IPS-18a (cell line): ENCODE data around the gene MRPL50.

Experiments
- H3K27ac ChIP-seq: one replicate; pipeline ENCODE4 v1.5.1; 2013; ENCODE audit warnings: low read length
- H3K27me3 ChIP-seq: one replicate; pipeline ENCODE4 v1.6.1; 2013; ENCODE audit warnings: mild to moderate bottlenecking, low read length; ENCODE audit not compliant: control insufficient read depth, insufficient read depth
- H3K36me3 ChIP-seq: one replicate; pipeline ENCODE4 v1.6.1; 2013; ENCODE audit warnings: low read depth, low read length; ENCODE audit not compliant: control insufficient read depth
- H3K4me1 ChIP-seq: one replicate; pipeline ENCODE4 v1.6.1; 2013; ENCODE audit warnings: low read depth, low read length; ENCODE audit not compliant: control insufficient read depth
- H3K4me3 ChIP-seq: one replicate; pipeline ENCODE4 v1.5.1; 2013; ENCODE audit warnings: low read length
- H3K9ac ChIP-seq: one replicate; pipeline ENCODE4 v1.6.1; 2013; ENCODE audit warnings: mild to moderate bottlenecking, low read length, moderate library complexity
- H3K9me3 ChIP-seq: one replicate; pipeline ENCODE4 v1.6.1; 2013; ENCODE audit warnings: low read depth, low read length; ENCODE audit not compliant: control insufficient read depth

Gene MRPL50

DNA sequence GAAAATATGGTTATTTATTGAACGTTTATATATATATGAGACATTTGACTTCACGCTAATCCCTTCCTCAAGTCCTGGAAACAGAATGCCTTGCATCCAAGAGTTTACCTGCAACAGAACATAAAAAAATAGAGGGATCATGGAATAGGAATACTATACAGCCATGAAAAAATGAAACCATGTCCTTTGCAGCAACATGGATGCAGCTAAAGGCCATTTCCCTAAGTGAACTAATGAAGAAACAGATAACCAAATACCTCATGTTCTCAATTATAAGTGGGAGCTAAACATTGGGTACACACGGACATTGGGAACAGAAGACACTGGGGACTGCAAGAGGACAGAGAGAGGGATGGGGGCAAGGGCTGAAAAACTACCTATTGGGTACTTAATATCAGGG is 26.6 kb downstream of the MRPL50 start:
- Histone ChIP-seq H3K36me3 (no peaks in the 10 kb centered on the region), H3K4me3 (no peak overlapping the region), H3K9ac (no peak overlapping the region), H3K4me1 (no peaks in the 10 kb centered on the region), H3K27me3 (no peaks in the 10 kb centered on the region), H3K27ac (no peak overlapping the region), H3K9me3 (no peaks in the 10 kb centered on the region)

DNA sequence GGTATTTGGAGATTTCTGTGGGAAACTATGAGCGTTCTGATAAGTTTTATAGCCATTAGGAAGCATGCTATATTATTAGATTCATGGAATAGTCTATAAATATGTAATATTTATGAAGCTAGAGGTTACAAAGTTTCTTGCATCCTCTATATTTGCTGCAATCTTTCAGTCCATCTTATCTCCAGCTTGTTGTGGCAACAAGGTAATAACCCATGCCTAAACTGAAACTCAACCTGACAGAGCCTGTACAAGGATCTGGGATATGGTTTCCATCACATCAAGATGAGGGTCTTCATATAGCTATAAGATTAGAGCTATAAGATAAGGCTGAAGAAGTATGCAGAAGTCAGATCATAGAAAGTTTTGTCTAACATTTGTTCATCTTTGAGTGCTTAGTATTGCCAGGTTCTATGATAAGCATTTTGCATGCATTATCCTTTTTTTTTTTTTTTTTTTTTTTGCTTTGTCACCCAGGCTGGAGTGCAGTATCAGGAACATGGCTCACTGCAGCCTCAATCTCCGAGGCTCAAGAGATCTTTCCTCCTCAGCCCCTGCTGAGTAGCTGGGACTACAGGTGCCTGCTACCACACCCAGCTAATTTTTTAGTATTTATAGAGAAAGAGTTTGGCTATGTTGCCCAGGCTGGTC is 28.4 kb downstream of the MRPL50 start:
- H3K9ac ChIP-seq = no peak overlapping the region
- H3K4me1 ChIP-seq = no peaks in the 10 kb centered on the region
- no peaks in the 10 kb centered on the region for H3K9me3 ChIP-seq
- no peak overlapping the region for H3K4me3 ChIP-seq
- no peaks in the 10 kb centered on the region for H3K27me3 ChIP-seq
- no peak overlapping the region for H3K27ac ChIP-seq
- H3K36me3 ChIP-seq = no peaks in the 10 kb centered on the region

DNA sequence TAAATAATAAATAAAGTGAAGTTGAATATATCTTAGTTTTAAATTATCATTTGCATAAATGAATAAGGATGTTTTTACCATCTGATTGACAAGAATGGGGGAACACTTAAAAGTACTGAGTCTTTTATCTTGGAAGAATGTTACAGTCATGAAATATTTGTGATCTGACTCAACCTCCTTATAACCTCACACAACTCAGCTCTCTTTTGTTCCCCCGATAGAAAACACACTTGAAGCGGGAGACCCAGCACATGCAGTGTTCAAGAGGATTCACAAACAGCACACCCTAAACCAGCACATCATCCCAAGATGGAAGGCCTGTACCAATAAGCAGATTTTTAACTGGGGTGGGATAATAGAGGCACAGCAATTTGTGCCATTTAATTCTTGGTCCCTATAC is 29.1 kb downstream of the MRPL50 start:
- Histone ChIP-seq H3K27me3 (no peaks in the 10 kb centered on the region), H3K4me3 (no peak overlapping the region), H3K36me3 (no peaks in the 10 kb centered on the region), H3K4me1 (no peaks in the 10 kb centered on the region), H3K9ac (no peak overlapping the region), H3K9me3 (no peaks in the 10 kb centered on the region), H3K27ac (no peak overlapping the region)

DNA sequence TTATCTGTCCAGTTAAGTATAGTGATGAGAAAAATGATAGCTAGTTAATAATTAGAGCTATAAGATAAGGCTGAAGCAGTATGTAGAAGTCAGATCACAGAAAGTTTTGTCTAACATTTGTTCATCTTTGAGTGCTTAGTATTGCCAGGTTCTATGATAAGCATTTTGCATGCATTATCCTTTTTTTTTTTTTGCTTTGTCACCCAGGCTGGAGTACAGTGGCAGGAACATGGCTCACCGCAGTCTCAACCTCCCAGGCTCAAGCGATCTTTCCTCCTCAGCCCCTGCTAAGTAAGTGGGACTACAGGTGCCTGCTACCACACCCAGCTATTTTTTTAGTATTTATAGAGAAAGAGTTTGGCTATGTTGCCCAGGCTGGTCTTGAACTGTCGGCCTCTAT is 31.1 kb downstream of the MRPL50 start:
- H3K36me3 ChIP-seq = no peaks in the 10 kb centered on the region
- no peak overlapping the region for H3K9ac ChIP-seq
- H3K4me1 ChIP-seq = no peaks in the 10 kb centered on the region
- no peaks in the 10 kb centered on the region for H3K9me3 ChIP-seq
- H3K4me3 ChIP-seq = no peak overlapping the region
- H3K27ac ChIP-seq = no peak overlapping the region
- no peaks in the 10 kb centered on the region for H3K27me3 ChIP-seq

DNA sequence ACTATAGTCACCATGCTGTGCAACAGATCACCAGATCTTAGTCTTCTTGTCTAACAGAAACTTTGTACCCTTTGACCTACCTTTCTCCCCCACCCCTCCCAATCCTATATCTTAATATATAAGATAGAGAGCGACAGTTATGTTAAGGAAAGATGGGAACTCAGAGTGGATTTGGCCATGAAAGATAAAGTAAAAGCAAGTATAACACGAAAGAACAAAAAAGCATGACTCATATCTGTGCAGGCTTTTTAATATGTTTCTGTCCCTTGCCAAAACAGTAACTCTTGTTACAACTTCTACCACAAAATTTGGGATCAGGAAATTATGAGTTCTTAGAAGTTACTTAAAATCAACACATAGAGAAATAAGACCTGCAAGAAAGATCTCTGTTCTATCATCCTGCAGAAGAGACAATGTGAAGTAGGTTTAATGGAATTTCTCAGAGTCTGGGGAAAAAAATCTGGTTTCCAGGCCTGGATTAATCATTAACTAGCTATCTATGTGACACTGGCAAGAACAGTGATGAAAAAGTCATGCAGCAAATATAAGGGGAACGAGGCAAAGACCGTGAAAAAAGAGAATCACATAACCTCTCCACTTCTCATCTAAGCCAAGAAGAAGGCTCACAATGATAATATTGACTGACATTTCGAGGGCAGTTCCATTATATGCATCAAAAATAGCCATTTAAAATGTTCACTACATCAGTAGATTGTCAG is 32.2 kb downstream of the MRPL50 start:
- Histone ChIP-seq H3K4me3 (no peak overlapping the region), H3K4me1 (no peaks in the 10 kb centered on the region), H3K9me3 (no peaks in the 10 kb centered on the region), H3K9ac (no peak overlapping the region), H3K27ac (no peak overlapping the region), H3K27me3 (no peaks in the 10 kb centered on the region), H3K36me3 (no peaks in the 10 kb centered on the region)

DNA sequence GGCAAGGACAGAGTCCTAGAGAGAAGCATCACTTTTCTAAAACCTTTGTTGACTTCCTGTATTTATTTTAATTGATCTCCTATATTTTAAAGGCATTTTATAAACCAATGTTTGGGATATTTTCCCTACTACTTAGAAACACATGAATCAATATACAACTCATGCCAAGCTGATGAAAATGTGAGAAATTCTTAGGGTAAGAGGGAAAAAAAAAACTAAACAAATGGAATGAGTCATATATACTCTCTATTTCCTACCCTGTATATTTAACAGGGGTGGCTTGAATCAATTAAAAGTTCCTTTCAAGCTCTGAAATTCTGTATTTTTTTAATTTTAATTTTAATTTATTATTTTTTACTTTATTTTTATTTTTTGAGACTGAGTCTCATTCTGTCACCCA is 33.2 kb downstream of the MRPL50 start:
- Histone ChIP-seq H3K4me1 (no peaks in the 10 kb centered on the region), H3K9me3 (no peaks in the 10 kb centered on the region), H3K27ac (no peak overlapping the region), H3K9ac (no peak overlapping the region), H3K4me3 (no peak overlapping the region), H3K27me3 (no peaks in the 10 kb centered on the region), H3K36me3 (no peaks in the 10 kb centered on the region)

DNA sequence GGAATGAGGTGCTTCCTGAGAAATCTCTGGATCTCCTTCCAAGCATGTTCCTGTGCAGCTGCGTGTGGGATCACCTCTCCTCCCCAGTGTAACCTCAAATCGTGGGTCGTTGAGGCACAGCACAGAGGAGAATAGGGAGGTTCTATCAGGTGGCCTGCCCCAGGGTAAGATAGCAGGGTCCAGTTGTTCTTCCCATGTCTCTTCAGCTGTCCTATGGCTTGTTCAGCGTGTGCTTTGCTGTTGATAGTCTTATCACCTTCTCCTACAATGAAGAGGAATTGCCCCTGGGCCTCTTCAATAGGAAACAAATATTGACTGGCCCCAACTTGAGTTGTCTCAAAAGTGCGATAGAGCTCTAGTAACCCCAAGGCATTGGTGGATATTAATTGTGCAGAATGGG is 36.0 kb downstream of the MRPL50 start:
- Histone ChIP-seq H3K4me1 (no peaks in the 10 kb centered on the region), H3K27ac (no peak overlapping the region), H3K9ac (no peak overlapping the region), H3K9me3 (no peaks in the 10 kb centered on the region), H3K36me3 (no peaks in the 10 kb centered on the region), H3K27me3 (no peaks in the 10 kb centered on the region), H3K4me3 (no peak overlapping the region)

DNA sequence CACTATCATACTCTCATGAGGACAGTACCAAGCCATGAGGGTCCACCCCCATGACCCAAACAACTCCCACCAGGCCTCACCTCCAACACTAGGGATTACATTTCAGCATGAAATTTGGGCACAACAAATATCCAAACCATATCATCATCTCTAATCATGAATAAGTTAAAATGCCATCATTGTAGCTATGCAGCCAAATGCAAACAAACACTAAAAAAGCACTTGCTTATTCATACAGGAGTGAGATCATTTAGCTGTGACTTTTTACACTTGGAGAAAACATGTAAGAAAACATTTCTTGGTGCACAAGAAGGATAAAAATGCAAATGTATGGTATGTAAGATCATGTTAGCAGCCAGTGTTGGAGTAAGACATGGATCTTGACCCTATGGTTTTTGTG is 37.8 kb downstream of the MRPL50 start:
- Histone ChIP-seq H3K27ac (no peak overlapping the region), H3K36me3 (no peaks in the 10 kb centered on the region), H3K4me3 (no peak overlapping the region), H3K9me3 (no peaks in the 10 kb centered on the region), H3K4me1 (no peaks in the 10 kb centered on the region), H3K9ac (no peak overlapping the region), H3K27me3 (no peaks in the 10 kb centered on the region)

DNA sequence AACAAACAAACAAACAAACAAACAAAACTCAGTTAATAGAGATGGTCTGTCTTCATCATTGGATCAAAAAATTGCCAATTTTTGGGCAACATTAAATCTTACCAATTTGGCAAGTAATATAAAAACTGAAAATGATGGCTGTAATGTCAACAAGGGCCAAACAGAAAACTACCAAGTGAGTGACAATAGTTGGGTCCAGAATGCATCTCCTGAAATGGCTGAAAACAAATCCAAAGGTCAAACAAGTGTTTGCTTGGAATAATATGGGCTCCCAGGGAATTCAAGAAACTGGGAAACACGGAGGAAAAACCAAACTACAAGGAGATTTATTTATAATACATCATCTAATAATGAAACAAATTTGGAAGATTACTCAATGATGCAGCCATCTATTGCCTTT is 38.7 kb downstream of the MRPL50 start:
- Histone ChIP-seq H3K4me1 (no peaks in the 10 kb centered on the region), H3K4me3 (no peak overlapping the region), H3K9me3 (no peaks in the 10 kb centered on the region)

DNA sequence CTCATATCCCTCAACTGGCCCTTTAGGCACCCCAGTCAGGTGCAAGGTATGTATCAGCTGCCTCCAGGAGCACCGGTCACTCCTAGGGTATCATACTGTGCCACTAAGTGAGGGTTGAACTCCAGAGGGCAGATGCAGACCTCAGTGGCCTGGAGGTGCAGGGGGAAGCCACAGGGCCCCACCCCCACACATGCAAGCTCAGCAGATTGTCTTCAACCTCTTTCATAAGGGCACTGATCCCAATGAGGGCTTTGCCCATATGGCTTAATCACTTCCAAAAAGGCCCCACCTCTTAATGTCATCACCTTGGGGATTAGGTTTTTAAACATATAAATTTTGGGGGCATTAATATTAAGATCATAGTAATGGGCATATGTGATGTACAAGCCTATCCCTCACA is 41.8 kb downstream of the MRPL50 start:
- Histone ChIP-seq H3K4me1 (no peaks in the 10 kb centered on the region), H3K27me3 (no peaks in the 10 kb centered on the region), H3K4me3 (no peak overlapping the region), H3K9me3 (no peaks in the 10 kb centered on the region), H3K36me3 (no peaks in the 10 kb centered on the region), H3K27ac (no peak overlapping the region), H3K9ac (no peak overlapping the region)

More for the DNA sequence above, 38.7 kb downstream of the MRPL50 start:
- H3K27me3 ChIP-seq = no peaks in the 10 kb centered on the region
- H3K27ac ChIP-seq = no peak overlapping the region
- no peak overlapping the region for H3K9ac ChIP-seq
- H3K36me3 ChIP-seq = no peaks in the 10 kb centered on the region

DNA sequence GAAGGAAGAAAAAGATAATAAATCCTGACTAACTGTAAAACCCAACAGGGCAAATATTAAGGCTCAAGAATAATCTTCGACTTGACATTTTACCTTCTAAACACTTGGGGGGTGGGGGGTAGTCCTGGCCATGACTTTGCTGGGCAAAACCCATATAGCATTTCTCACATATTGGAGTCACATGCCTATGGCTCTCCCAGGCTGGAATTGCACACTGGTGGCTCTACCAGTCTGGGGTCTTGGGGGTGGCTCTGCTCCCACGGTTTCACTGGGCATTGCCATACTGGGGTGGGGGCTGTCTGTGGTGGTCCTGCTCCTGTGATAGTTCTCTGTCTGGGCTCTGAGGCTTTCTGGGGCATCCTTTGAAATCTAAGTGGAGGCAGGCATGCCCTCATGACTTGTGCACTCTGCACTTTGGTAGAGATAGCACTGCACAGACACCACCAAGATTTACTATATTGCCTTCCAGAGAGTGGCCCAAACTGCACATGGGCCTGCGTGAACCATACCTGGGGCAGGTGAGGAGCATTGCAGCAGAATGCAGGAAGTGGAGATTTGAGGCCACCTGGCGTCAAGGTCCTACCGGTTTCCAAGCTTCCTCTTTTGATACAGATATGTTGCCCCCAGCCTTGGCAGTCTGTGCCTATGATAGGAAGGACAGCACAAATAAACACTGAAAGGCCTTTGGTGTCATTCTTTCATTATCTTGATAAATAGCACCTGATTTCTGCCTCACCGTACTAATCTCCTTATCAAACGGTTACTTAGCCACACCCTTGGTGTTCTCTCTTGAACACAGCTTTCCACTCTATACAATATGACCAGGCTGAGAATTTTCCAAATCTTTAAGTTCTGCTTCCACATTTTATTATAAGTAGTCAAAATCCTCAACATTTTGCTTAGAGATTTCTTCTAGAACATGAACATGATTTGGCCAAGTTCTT is 43.4 kb downstream of the MRPL50 start:
- H3K27ac ChIP-seq = no peak overlapping the region

More for the DNA sequence above, 43.4 kb downstream of the MRPL50 start:
- Histone ChIP-seq H3K9ac (no peak overlapping the region), H3K4me3 (no peak overlapping the region), H3K9me3 (no peaks in the 10 kb centered on the region), H3K4me1 (no peaks in the 10 kb centered on the region), H3K36me3 (no peaks in the 10 kb centered on the region), H3K27me3 (no peaks in the 10 kb centered on the region)
